Measurements from ENCODE around the gene ATP6V1G1. TPM values are rescaled to one million over a fixed set of nuclear protein-coding genes. Genes with fewer than 3 reads are reported as not detected.

Gene ATP6V1G1
- total RNA-seq, 4 donors from 2014 or later = 88.0 to 135 (median 113) TPM

DNA sequence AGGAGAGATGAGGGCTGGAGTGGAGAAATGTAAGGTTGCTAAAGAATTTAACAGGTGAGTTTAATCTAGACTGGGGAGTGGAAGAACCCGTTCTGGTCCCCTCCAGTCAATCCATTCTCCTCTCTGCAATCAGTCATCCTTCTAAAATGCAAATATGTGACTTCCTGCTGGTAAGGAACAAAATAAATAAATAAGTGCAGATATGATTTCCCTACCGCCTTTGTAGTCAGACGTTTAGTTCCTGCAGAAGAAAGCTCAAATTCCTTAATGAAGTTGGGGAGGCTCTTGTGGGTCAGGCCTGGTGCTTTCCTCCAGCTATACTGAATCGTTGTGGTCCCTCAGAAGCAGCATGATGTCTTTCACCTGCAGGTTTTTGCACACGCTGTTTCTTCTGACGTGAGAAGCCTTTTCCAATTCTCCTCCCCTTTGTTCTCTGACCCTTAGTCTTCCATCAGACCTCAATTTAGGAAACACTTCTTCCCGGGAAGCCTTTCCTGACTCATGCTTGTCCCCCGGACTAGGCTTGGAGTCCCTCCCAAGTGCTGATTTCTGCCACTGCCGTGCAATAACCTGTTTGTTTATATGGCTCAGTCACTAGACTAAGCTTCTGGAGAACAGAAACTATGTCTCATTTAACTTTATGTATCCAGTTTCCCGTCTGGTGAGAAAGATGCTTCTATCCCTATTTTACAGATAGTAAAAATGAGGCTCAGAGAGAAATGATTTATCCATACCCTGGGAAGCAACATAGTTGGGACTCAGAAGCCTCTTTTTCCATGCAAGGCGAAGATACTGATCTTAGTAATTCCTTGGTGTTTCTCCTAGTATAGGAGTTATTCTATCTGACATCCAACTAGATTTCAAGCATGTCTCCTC is 1.3 kb downstream of the ATP6V1G1 start:
- intact Hi-C loops (cut with DNase I) = loop anchor here (5.0 to 10.0 kb wide), 2 partner anchors 87 to 184 kb away; no protein-coding TSS in a partner anchor
- DNase-seq (ENCODE audit: extremely low spot score) = no peak
- Histone ChIP-seq H3K9me3 (no peaks in the 10 kb centered on the region), H3K4me3 (peak overlapping the region; percentile 73 to 94 (median 83)), H3K36me3 (peaks cover 8 to 16% (median 15%) of the 10 kb centered on the region in 4 donors), H3K27me3 (no peaks in the 10 kb centered on the region), H3K4me1 (peaks cover 42 to 60% (median 56%) of the 10 kb centered on the region in 4 donors), H3K27ac (replicated peaks in 1 of 4) (peak overlapping the region; percentile 23 to 94 (median 92))
- TF ChIP-seq POLR2A (IDR thresholded peaks at IDR 0.05; ENCODE audit: low read depth) (no peak), POLR2AphosphoS5 (IDR thresholded peaks at IDR 0.05) (no peak), EP300 (IDR thresholded peaks at IDR 0.05) (no peak)
- TF ChIP-seq, protein P1, sequence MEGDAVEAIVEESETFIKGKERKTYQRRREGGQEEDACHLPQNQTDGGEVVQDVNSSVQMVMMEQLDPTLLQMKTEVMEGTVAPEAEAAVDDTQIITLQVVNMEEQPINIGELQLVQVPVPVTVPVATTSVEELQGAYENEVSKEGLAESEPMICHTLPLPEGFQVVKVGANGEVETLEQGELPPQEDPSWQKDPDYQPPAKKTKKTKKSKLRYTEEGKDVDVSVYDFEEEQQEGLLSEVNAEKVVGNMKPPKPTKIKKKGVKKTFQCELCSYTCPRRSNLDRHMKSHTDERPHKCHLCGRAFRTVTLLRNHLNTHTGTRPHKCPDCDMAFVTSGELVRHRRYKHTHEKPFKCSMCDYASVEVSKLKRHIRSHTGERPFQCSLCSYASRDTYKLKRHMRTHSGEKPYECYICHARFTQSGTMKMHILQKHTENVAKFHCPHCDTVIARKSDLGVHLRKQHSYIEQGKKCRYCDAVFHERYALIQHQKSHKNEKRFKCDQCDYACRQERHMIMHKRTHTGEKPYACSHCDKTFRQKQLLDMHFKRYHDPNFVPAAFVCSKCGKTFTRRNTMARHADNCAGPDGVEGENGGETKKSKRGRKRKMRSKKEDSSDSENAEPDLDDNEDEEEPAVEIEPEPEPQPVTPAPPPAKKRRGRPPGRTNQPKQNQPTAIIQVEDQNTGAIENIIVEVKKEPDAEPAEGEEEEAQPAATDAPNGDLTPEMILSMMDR (IDR thresholded peaks at IDR 0.05) = no peak
- WGBS = 13% methylated on average over 11 of the region's 11 CpGs

DNA sequence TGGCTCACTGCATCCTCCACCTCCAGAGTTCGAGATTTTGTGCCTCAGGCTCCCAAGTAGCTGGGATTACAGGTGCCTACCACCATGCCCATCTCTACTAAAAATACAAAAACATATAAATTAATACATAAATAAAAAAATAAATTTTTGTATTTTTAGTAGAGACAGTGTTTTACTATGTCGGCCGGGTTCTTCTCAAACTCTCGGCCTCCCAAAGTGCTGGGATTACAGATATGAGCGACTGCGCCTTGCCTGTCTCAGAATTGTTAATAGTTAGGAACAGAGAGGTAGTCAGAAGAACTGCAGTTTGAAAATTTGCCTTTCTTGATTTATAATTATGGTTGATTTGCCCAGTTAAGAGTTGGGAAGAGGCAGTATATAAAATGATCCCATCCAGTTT is 2.8 kb downstream of the ATP6V1G1 start:
- Histone ChIP-seq H3K4me3 (no peak overlapping the region), H3K27me3 (no peaks in the 10 kb centered on the region), H3K9me3 (no peaks in the 10 kb centered on the region), H3K4me1 (peaks cover 42 to 60% (median 56%) of the 10 kb centered on the region in 4 donors), H3K36me3 (peaks cover 22 to 30% (median 29%) of the 10 kb centered on the region in 4 donors), H3K27ac (replicated peaks in 1 of 4) (peak overlapping the region in 1 of 4 donors; percentile 65)
- TF ChIP-seq POLR2A (IDR thresholded peaks at IDR 0.05; ENCODE audit: low read depth) = no peak
- no peak for TF ChIP-seq POLR2AphosphoS5 (IDR thresholded peaks at IDR 0.05)
- TF ChIP-seq, protein P1 (IDR thresholded peaks at IDR 0.05) = no peak
- no peak for TF ChIP-seq EP300 (IDR thresholded peaks at IDR 0.05)
- intact Hi-C loops (cut with DNase I) = no loop called here
- 88% methylated on average over 6 of the region's 6 CpGs for WGBS
- DNase-seq (ENCODE audit: extremely low spot score) = peak; percentile 66

DNA sequence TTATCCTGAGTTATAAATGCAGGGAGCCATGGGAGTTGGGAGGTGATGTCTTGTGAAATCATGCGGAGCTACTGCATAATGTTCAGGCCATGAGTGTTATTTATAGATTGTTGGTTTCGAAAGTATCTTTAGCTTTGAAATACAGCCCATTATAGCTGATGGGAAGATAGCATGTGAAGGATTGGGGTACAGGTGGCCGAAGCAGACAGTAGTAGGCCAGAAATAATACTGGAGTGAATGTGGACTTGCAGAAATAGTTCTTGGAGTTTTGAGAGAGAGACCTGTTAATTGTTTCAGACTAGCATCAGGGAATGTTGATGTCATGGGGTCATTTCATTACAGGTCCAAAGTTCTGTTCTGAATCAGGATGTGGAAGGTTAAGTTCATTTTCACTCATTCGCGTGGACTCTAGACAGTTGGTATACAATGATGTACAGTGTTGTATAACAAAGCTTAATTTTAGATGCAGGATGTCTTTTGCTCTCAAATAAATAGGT is 3.8 kb downstream of the ATP6V1G1 start:
- TF ChIP-seq, protein P1 (IDR thresholded peaks at IDR 0.05) = no peak
- TF ChIP-seq POLR2A (IDR thresholded peaks at IDR 0.05; ENCODE audit: low read depth) (no peak), POLR2AphosphoS5 (IDR thresholded peaks at IDR 0.05) (no peak), EP300 (IDR thresholded peaks at IDR 0.05) (no peak)

DNA sequence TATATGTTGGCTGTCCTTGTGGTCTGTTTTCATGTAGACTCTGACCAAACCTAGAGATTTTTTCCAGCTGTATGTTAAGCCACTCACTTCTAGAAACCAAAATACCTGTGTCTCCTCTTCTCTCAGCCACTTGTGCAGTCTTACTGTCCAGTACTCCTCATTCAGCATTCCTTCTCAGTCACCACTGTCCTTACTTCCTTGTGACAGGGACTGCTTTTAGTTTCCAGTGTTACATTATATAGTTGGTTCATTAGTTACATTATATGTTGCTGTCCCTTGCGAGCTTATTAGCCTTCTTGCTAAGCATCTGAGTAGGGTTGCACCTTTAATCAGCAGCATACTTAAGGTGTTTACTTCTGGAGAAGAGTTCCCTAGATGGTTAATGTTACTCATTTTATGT is 4.3 kb downstream of the ATP6V1G1 start:
- 52% methylated on average over 1 of the region's 1 CpG for WGBS
- Histone ChIP-seq H3K4me3 (no peak overlapping the region), H3K4me1 (peaks cover 42 to 55% (median 52%) of the 10 kb centered on the region in 4 donors), H3K27me3 (no peaks in the 10 kb centered on the region), H3K36me3 (peaks cover 36 to 45% (median 44%) of the 10 kb centered on the region in 4 donors), H3K9me3 (no peaks in the 10 kb centered on the region), H3K27ac (replicated peaks in 1 of 4) (peak overlapping the region; percentile 26 to 65 (median 48))
- intact Hi-C loops (cut with DNase I) = no loop called here
- TF ChIP-seq POLR2AphosphoS5 (IDR thresholded peaks at IDR 0.05) (no peak), EP300 (IDR thresholded peaks at IDR 0.05) (no peak), POLR2A (IDR thresholded peaks at IDR 0.05; ENCODE audit: low read depth) (no peak)
- TF ChIP-seq, protein P1 (IDR thresholded peaks at IDR 0.05) = no peak
- no peak for DNase-seq (ENCODE audit: extremely low spot score)

More for the DNA sequence above, 3.8 kb downstream of the ATP6V1G1 start:
- no peaks in the 10 kb centered on the region for H3K27me3 ChIP-seq
- intact Hi-C loops (cut with DNase I) = no loop called here
- WGBS = 54% methylated on average over 5 of the region's 5 CpGs
- no peak overlapping the region for H3K4me3 ChIP-seq
- no peaks in the 10 kb centered on the region for H3K9me3 ChIP-seq
- DNase-seq (ENCODE audit: extremely low spot score) = no peak
- peaks cover 42 to 60% (median 56%) of the 10 kb centered on the region in 4 donors for H3K4me1 ChIP-seq
- peaks cover 32 to 40% (median 39%) of the 10 kb centered on the region in 4 donors for H3K36me3 ChIP-seq
- H3K27ac ChIP-seq (replicated peaks in 1 of 4) = peak overlapping the region; percentile 26 to 65 (median 48)
